Psoas muscle (tissue), 8 donors: ENCODE data around the gene FAM241A. TPM values are rescaled to one million over a fixed set of nuclear protein-coding genes. Genes with fewer than 3 reads are reported as not detected.

Experiments used
- ATAC-seq, 4 donors: fragments of 200-7000 bp; cut with Tn5 transposase; one replicate each; pipeline ENCODE4 v1.9.1; 2020; ENCODE audit warnings: moderate library complexity in 3 of 4, mild to moderate bottlenecking in 2 of 4
- DNase-seq, 2 donors: peaks; one replicate each; pipeline ENCODE4 v3.0.0-alpha.2; 2020
- H3K27ac ChIP-seq: fragments of 200-600 bp; one replicate; pipeline ENCODE4 v1.8.0; 2022
- H3K27me3 ChIP-seq, 3 donors: fragments of 200-600 bp in 1 of 3; one replicate each; pipeline versions ENCODE4 v1.6.1 to v1.8.0; 2013 to 2022; ENCODE audit warnings: low read length in 2 of 3, mild to moderate bottlenecking in 2 of 3, moderate library complexity in 1 of 3; ENCODE audit not compliant: insufficient read depth in 3 of 3
- H3K36me3 ChIP-seq, 2 donors: fragments of 200-600 bp in 1 of 2; one replicate each; pipeline versions ENCODE4 v1.6.1 to v1.8.0; 2013 to 2022; ENCODE audit warnings: low read depth in 1 of 2, mild to moderate bottlenecking in 1 of 2, moderate library complexity in 1 of 2; ENCODE audit not compliant: insufficient read depth in 1 of 2
- H3K4me1 ChIP-seq: fragments of 200-600 bp; one replicate; pipeline ENCODE4 v1.8.0; 2022
- H3K4me3 ChIP-seq: fragments of 200-600 bp; one replicate; pipeline ENCODE4 v1.8.0; 2022; ENCODE audit warnings: mild to moderate bottlenecking
- H3K9me3 ChIP-seq: fragments of 200-600 bp; one replicate; pipeline ENCODE4 v1.8.0; 2022
- WGBS, 3 donors: extraction: QIAGEN DNeasy Blood & Tissue Kit; methylation state at CpG; one replicate each; pipeline versions ENCODE4 v1.1.6 to v1.1.7; 2013; 5-methylcytosine and 5-hydroxymethylcytosine counted together
- intact Hi-C, 2 donors: fragments of 100-400 bp; cut with DNase I; formaldehyde crosslinking; loops; one replicate each; pipeline versions ENCODE4 v1.11.0 to v1.14.2; 2022
- polyA plus RNA-seq, 3 donors: library from polyadenylated mRNA; stranded (reverse); fragments of 200-250 nt; gene quantifications; one replicate each; pipeline ENCODE4 v1.2.3, GENCODE V29; 2013
- total RNA-seq, 4 donors: library from RNA; stranded (reverse); fragmentation: NEBNext Ultra II Directional in 2 of 4; extraction: Animal tissue kit (Norgen Biotek cat#: 25700) in 2 of 4; gene quantifications; one replicate each; pipeline versions ENCODE4 v1.2.1 to v1.2.4, GENCODE V29; 2021 to 2023
- TF ChIP-seq, protein P1 (sequence below): fragments of 200-600 bp; IDR thresholded peaks from one replicate; pipeline ENCODE4 v1.8.0; 2022; ENCODE audit warnings: antibody characterized with exemption
- donor health status: healthy with polysubstance abuse.
- donor health status: DM: no; HTN: no; CAD: no; lungs with moderate emphysema.
- donor health status: Bipolar disorder and iron deficiency.
- donor health status: healthy.
- donor health status: DM: yes; HTN: yes; CAD: no.
- donor health status: DM: no; HTN: no; CAD: no.
- donor health status: DM: no; HTN: no; CAD: no.
- donor health status: DM: yes; HTN: yes; CAD: no.

The FAM241A gene
- total and polyA plus RNA-seq, 7 donors, result 2.6 to 6.0 (median 3.1) TPM

- Histone ChIP-seq H3K27me3 (no peaks in the 10 kb centered on the region), H3K4me1 (peaks cover 5% of the 10 kb centered on the region), H3K27ac (no peak overlapping the region), H3K9me3 (no peaks in the 10 kb centered on the region), H3K36me3 (no peaks in the 10 kb centered on the region), H3K4me3 (no peak overlapping the region)
- ATAC-seq, result no peak
- WGBS, 3 donors, result 71 to 89% (median 88%) methylated on average over 2 of the region's 2 CpGs
- TF ChIP-seq, protein P1, sequence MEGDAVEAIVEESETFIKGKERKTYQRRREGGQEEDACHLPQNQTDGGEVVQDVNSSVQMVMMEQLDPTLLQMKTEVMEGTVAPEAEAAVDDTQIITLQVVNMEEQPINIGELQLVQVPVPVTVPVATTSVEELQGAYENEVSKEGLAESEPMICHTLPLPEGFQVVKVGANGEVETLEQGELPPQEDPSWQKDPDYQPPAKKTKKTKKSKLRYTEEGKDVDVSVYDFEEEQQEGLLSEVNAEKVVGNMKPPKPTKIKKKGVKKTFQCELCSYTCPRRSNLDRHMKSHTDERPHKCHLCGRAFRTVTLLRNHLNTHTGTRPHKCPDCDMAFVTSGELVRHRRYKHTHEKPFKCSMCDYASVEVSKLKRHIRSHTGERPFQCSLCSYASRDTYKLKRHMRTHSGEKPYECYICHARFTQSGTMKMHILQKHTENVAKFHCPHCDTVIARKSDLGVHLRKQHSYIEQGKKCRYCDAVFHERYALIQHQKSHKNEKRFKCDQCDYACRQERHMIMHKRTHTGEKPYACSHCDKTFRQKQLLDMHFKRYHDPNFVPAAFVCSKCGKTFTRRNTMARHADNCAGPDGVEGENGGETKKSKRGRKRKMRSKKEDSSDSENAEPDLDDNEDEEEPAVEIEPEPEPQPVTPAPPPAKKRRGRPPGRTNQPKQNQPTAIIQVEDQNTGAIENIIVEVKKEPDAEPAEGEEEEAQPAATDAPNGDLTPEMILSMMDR, result no peak
- intact Hi-C loops, result no loop called here
- DNase-seq, result no peak
Observed at GRCh38 chr4:112142182-112142581, 3.1 kb upstream of the FAM241A start.

DNA sequence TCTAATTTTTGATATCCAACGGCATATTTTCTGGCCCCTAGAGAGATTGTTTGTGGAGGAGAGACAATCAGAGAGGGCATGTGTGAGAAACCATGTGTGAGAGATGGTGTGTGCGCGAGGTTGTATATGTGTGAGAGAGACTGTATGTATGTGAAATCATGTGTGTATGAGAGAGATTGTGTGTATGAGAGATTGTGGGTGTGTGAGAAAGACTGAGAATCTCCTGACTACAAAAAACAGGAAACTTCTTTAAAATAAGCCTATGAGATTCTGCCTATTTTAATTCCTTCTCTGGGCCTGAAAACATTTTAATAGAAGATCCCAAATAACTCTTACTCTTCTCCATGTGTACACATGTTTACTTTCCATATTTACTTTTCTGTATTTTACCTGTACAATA is 1.5 kb upstream of the FAM241A start:
- H3K9me3 ChIP-seq, result no peaks in the 10 kb centered on the region
- H3K27ac ChIP-seq, result no peak overlapping the region
- no peaks in the 10 kb centered on the region for H3K36me3 ChIP-seq
- TF ChIP-seq, protein P1, result no peak
- no peak overlapping the region for H3K4me3 ChIP-seq
- H3K27me3 ChIP-seq, result no peaks in the 10 kb centered on the region
- intact Hi-C loops, result no loop called here
- WGBS, 3 donors, result 90 to 91% (median 90%) methylated on average over 3 of the region's 3 CpGs
- peaks cover 7% of the 10 kb centered on the region for H3K4me1 ChIP-seq
- DNase-seq, result no peak
- no peak for ATAC-seq

- peak overlapping the region; percentile 88 for H3K27ac ChIP-seq
- WGBS, 3 donors, result 64 to 79% (median 72%) methylated on average over 19 to 20 of the region's 20 CpGs
- H3K4me3 ChIP-seq, result peak overlapping the region; percentile 94
- TF ChIP-seq, protein P1, result no peak
- peaks cover 7% of the 10 kb centered on the region for H3K4me1 ChIP-seq
- ATAC-seq (no peak), DNase-seq (peak in 1 of 2 donors; percentile 45)
- no peaks in the 10 kb centered on the region for H3K36me3 ChIP-seq
- no peaks in the 10 kb centered on the region for H3K27me3 ChIP-seq
- H3K9me3 ChIP-seq, result no peaks in the 10 kb centered on the region
- intact Hi-C loops, result loop anchor here (5.0 kb wide), 2 partner anchors 47 to 88 kb away; partner anchors contain the start of gene AP1AR (in 1 of the 2)
Observed at GRCh38 chr4:112144546-112145325, 518 bp upstream of the FAM241A start.

DNA sequence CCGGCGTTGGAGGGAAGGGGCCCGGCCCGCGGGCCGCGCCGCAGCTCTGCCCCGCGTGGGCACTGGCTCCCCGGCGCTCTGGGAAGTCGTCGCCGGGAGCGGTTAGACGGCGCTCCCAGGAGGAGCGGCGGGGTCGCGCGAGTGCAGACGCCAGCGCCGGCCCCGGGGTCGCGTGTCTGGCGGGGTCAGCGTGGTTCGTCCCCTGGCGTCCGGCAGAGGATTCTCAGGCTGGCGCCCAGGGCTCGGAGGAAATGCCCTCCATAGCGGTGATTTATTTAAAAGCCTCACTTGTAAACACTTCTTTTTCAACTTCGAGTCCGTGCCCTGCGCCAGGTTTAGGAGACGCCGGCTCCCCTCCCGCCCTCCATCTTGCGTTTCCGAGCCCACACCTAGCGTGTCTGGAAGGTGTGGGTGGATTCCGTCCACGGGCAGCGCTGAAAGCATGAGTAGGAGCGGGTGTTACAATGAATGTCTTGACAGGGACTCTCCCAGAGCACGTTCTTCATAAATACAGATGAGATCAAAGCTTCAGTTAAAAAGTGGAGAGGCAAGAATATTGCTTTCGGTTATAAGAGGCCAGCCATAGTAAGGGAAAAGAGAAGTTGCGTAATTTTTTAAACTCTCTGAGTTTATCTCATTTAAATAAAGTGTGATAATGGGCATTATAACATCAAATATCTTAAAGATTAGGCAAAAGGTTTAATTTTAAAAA is 692 bp downstream of the FAM241A start:
- WGBS, 3 donors, result 1 to 2% (median 1%) methylated on average over 41 to 53 of the region's 53 CpGs
- peaks cover 15% of the 10 kb centered on the region for H3K4me1 ChIP-seq
- ATAC-seq (peak; percentile 60 to 68 (median 60)), DNase-seq (peak; percentile 47 to 69)
- intact Hi-C loops, result loop anchor here (2.0 to 5.0 kb wide), 3 partner anchors 49 to 86 kb away; partner anchors contain the start of gene AP1AR (in 1 of the 2)
- H3K27me3 ChIP-seq, result no peaks in the 10 kb centered on the region
- H3K27ac ChIP-seq, result peak overlapping the region; percentile 88
- TF ChIP-seq, protein P1, result peak; percentile 21
- H3K4me3 ChIP-seq, result peak overlapping the region; percentile 94
- H3K36me3 ChIP-seq, result no peaks in the 10 kb centered on the region
- no peaks in the 10 kb centered on the region for H3K9me3 ChIP-seq
